A549 treated with Mapracorat at 1 μM for 4 hours (cell line): ENCODE data around the gene TSPAN9. TPM values are rescaled to one million over a fixed set of nuclear protein-coding genes. Genes with fewer than 3 reads are reported as not detected.

ENCODE experiments used
- total RNA-seq: library from RNA; stranded (reverse); fragments of 200-300 nt; extraction: Qiagen RNA extraction; gene quantifications from 5 replicates; pipeline ENCODE4 v1.2.3, GENCODE V29; 2022

Gene TSPAN9
- 35.2 to 58.1 TPM (median 50.5 TPM) in 5 replicates for total RNA-seq

GRCh38 chr12:3076730-3077571, at the start of gene TSPAN9:
Gene TSPAN9, plus strand, starts transcription at chr12:3077379. Its CDS starts 123,815 bp downstream, at chr12:3201194.

Other genes starting within 250 kb of the TSPAN9 start
- gene NRIP2, start 242.3 kb upstream of the TSPAN9 start, total RNA-seq, result 0.06 TPM in 1 of 5 replicates, not detected in the others
- gene TEX52, start 220.3 kb upstream of the TSPAN9 start, total RNA-seq, result not detected in 5 replicates
- gene FOXM1, start 200.2 kb upstream of the TSPAN9 start, total RNA-seq, result 82.0 to 93.5 TPM (median 89.8 TPM) in 5 replicates
- 42.3 to 52.8 TPM (median 47.1 TPM) in 5 replicates for gene RHNO1, start 200.2 kb upstream of the TSPAN9 start, total RNA-seq
- gene TULP3, start 186.5 kb upstream of the TSPAN9 start, total RNA-seq, result 16.8 to 19.9 TPM (median 18.9 TPM) in 5 replicates
- gene TEAD4, start 118.0 kb upstream of the TSPAN9 start, total RNA-seq, result 39.4 to 51.3 TPM (median 47.9 TPM) in 5 replicates